SK-MEL-5 (cell line): ENCODE measurements around the gene GPR153. TPM values are rescaled to one million over a fixed set of nuclear protein-coding genes. Genes with fewer than 3 reads are reported as not detected.
A peak's percentile ranks its signal among the peaks of the same experiment; 100 is the strongest.
"Not testable (repeated sequence)": the region's sequence is repeated elsewhere in the genome, so short reads cannot be mapped to it uniquely, and the experiment has no call there.

Source experiments
- DNase-seq: peaks from one replicate; pipeline ENCODE4 v3.0.0-alpha.2; 2016; ENCODE audit warnings: low read depth, low spot score
- in situ Hi-C: cut with HindIII; loops from 2 replicates; pipeline ENCODE4 v1.10.0; 2016; ENCODE audit warnings: low sequenced_read_pairs, high pct_unique_total_duplicates, low pct_unique_long_range_greater_than_20kb
- total RNA-seq: library from RNA; depleted of rRNA; stranded (reverse); fragments of >200 nt; shearing (Covaris generic); gene quantifications from 2 replicates; pipeline ENCODE4 v1.2.3, GENCODE V29; 2014

Gene GPR153
- total RNA-seq, 1 experiment from 2014 or later = 4.7 TPM

- in situ Hi-C loops = no loop called here
- DNase-seq = no peak
Measured at GRCh38 chr1:6222636-6223035, 38.3 kb downstream of the GPR153 start.

GRCh38 chr1:6221210-6221784 is 39.6 kb downstream of the GPR153 start:
- DNase-seq = no peak
- in situ Hi-C loops = no loop called here

GRCh38 chr1:6220236-6220635 is 40.7 kb downstream of the GPR153 start:
- no peak for DNase-seq
- in situ Hi-C loops = no loop called here

- DNase-seq, in situ Hi-C loops: not testable (repeated sequence)
Measured at GRCh38 chr1:6219641-6220040, 41.3 kb downstream of the GPR153 start.

GRCh38 chr1:6218375-6219164 is 42.3 kb downstream of the GPR153 start:
- in situ Hi-C loops = no loop called here
- no peak for DNase-seq

- DNase-seq = no peak
- in situ Hi-C loops = no loop called here
Measured at GRCh38 chr1:6212193-6212959, 48.5 kb downstream of the GPR153 start.

GRCh38 chr1:6211731-6212130 is 49.2 kb downstream of the GPR153 start:
- in situ Hi-C loops = no loop called here
- no peak for DNase-seq

GRCh38 chr1:6210591-6211355 is 50.1 kb downstream of the GPR153 start:
- in situ Hi-C loops = no loop called here
- DNase-seq = no peak

- peak; percentile 26 for DNase-seq
- in situ Hi-C loops = no loop called here
Measured at GRCh38 chr1:6209661-6210580, 51.0 kb downstream of the GPR153 start.

GRCh38 chr1:6208723-6209660 is 51.9 kb downstream of the GPR153 start:
- in situ Hi-C loops = no loop called here
- DNase-seq = peak; percentile 48

GRCh38 chr1:6207921-6208320 is 53.0 kb downstream of the GPR153 start:
- in situ Hi-C loops = no loop called here
- no peak for DNase-seq

- no peak for DNase-seq
- in situ Hi-C loops = no loop called here
Measured at GRCh38 chr1:6207075-6207885, 53.6 kb downstream of the GPR153 start.

GRCh38 chr1:6206520-6206855 is 54.4 kb downstream of the GPR153 start:
- DNase-seq = no peak
- in situ Hi-C loops = no loop called here

GRCh38 chr1:6205849-6206519 is 54.9 kb downstream of the GPR153 start, which contains the start of gene RNF207:
RNF207 (plus strand) TSS chr1:6206119; CDS start chr1:6206536, 417 bp downstream.
- DNase-seq = no peak
- in situ Hi-C loops = no loop called here

- in situ Hi-C loops = no loop called here
- no peak for DNase-seq
Measured at GRCh38 chr1:6202256-6202655, 58.6 kb downstream of the GPR153 start.
